ENCODE data around the gene AMZ1.
"Not testable (repeated sequence)": the region's sequence is repeated elsewhere in the genome, so short reads cannot be mapped to it uniquely, and the experiment has no call there.

The AMZ1 gene

DNA sequence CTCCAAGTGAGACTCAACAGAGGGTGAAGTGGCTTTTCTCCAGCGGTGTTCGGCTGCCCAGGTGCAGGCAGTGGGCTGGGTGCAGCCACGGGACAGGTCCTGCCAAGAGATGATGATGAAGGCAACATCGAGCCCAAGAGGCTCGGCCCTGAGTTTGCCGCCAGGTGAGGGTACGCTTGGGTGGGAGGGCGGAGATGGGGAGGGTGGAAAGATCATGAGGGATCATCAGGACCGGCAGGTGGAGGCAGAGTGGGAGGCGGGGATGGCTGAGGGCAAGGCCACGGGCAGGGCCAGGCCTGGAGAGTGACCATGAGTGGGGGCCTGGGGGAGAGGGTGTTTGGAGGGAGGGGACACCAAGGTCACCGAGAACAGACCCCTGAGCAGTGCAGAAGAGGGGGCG lies 17.8 kb upstream of the AMZ1 start:
- no peak for DNase-seq (ENCODE audit: low read depth)

DNA sequence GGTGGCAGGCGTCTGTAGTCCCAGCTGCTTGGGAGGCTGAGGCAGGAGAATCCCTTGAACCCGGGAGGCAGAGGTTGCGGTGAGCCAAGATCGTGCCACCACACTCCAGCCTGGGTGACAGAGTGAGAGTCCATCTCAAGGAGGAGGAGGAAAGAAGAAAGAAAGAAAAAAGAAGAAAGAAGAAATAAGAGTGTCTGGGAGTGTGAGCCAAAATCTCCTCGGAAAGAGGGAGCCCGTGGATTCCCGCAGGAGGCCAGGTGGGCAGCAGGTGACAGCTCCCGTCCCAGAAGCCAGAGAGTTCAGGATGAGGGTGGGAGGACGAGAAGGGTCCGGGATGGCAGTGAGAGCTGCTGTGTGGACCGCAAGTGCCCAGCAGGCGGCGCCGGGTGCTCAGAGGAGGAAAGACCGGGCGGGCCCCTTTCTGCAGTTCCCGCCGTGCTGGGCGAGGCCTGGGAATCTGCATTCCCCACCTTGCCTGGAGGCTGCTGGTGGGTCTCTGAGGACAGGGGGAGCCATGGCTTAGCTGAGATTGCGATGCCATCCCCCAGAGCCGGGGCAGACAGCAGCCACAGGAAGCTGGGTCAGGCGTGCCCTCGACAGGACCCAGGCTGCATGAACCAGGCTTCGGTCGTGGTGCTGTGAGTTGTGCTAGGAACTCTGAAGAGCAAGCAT lies 17.1 kb upstream of the AMZ1 start:
- DNase-seq (ENCODE audit: low read depth) = peak; percentile 20

DNA sequence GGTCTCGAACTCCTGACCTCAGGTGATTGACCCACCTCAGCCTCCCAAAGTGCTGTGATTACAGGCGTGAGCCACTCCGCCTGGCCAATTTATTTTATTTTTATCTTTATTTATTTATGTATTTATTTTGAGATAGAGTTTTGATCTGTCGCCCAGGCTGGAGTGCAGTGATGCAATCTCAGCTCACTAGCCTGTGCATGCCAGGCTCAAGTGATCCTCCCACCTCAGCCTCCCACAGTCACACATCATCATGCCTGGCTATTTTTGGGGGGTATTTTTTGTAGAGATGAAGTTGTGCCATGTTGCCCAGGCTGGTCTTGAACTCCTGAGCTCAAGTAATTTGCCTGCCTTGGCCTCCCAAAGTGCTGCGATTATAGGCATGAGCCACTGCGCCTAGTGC lies 14.8 kb upstream of the AMZ1 start:
- not testable (repeated sequence) for DNase-seq (ENCODE audit: low read depth)

DNA sequence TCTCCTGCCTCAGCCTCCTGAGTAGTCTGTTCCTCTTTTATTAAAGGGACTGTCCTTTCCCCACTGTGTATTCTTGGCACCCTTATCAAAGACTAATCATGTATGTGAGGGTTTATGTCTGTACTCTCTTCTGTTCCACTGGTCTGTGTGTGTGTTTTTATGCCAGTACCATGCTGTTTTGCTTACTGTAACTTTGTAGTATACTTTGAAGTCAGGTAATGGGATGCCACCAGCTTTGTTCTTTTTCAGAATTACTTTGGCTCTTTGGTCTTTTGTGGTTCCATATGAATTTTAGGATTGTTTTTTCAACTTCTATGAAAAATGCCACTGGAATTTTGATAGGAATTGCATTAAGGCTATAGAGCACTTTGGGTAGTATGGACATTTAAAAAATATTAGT lies 14.1 kb upstream of the AMZ1 start:
- DNase-seq (ENCODE audit: low read depth) = no peak

DNA sequence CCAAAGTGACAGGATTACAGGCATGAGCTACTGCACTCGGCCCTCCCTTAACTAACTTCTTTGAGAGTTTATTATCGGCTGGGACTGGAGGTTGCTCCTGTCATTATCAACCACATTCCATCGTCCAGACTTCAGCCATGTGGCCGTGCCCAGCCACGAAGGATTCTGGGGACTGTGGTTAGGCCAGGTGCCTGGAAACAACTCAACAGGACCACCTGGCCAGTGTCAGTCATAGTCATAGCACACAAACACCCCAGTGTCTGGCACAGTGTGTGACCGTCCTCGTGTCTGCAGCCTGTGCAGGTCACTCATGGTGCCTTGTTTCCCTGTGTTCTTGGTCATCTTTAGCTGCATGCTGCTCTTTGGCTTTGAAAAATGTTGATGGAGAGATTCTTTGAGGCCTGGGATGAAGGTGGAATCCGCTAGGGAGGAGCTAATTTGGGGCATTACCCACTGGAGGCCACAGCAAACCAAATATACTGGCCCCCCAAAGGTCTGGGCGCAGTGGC lies 12.7 kb upstream of the AMZ1 start:
- DNase-seq (ENCODE audit: low read depth) = no peak

DNA sequence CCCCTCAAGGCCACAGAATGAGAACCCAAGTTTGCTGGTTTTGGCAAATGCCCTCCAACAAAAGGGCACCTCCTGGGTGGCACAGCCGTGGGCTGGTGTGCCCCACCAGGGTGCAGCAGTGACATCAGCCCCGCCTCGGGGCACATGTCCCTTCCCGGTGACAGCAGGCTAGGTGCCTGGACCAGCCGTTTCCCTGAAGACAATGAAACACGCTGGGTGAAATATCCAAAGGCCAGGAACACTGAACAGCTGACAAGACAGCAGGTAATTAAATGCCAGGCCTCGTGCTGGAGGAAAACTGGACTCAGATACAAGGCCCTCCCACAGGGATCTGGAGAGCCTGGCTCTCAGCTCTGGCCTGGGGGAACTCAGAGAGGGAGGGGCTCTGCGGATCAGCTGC lies 11.4 kb upstream of the AMZ1 start:
- DNase-seq (ENCODE audit: low read depth) = not testable (repeated sequence)

DNA sequence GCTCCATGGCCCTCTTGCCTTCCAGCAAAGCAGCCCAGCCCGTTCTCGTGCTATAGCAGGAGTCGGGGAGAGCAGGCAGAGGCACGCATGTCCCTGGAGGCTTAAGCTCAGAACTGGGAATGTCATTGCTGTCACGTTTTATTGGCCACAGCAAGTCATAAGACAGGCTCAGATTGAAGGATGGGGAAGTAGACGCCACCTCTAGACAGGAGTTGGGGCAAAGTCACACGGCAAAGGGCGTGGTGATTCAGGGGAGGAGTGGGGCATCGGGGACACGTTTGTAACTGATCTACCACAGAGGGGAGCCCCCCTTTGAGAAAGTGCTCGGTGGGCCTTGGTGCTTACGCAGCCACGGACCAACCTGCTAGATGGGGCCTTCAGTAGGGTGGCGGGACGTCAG lies 9.5 kb upstream of the AMZ1 start:
- DNase-seq (ENCODE audit: low read depth) = not testable (repeated sequence)

DNA sequence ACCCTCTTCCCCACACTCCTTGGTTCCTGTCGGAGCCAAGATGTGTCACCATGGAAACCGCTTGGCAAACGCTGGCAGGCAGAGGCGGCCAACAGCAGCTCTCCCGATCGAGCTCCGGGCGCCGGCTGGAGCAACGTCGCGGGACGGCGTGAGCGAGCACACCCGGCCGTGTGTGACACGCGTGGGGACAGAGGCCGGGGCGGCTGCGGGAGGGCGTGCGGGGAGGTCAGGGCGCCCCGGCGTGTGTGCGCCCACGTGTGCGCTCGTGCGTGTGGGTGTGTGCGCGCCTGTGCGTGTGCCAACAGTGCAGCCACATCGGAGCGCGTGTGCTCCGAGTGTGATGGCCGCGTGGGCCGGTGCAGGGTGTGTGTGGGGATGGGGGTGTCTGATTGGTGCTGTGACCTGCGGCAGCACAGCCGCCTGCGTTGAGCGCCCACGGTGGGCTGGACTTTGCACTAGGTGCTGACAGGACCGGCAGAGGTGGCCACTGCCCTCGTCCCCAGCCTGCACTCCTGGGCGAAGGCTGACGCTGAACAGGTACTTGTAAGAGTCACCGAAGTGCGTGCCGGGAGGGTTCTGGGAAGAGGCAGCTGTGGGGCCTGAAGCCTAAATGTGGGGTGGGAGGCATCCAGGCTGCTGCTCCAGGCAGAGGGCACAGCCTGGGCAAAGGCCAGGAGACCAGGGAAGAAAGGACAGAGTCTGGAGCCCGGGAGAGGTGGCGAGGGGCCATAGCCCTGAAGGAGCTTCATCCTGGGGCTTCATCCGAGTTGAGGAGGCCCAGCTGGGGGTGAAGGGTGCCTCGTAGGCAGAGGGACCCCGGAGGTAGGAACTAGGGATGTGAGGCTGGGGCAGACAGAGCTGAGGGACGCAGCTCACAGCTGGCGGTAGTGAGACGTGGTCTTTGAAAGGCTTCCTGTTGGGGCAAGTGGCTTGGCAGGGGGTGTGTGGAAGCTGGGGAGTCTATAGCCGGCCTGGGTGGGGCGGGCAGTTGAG lies 8.6 kb upstream of the AMZ1 start:
- DNase-seq (ENCODE audit: low read depth) = not testable (repeated sequence)

DNA sequence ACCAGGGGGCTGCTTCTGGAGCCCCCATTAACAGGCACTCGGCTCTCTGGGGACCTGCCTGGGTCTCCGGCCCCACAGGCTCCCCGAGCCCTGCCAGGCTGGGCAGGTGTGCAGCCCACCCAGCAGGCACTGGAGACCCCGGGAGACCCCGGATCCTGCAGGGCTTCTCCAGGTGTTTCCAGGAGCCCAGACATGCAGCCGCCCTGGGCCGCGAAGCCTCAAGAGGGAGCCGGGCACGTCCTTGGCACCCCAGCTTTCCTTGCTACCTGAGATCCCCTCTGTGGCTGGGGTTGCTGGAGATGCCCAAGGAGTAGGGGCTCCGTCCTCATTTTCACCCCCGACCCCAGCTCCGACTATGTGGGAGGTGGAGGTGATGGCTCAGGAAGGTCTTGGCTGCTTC lies 7.7 kb upstream of the AMZ1 start:
- no peak for DNase-seq (ENCODE audit: low read depth)

DNA sequence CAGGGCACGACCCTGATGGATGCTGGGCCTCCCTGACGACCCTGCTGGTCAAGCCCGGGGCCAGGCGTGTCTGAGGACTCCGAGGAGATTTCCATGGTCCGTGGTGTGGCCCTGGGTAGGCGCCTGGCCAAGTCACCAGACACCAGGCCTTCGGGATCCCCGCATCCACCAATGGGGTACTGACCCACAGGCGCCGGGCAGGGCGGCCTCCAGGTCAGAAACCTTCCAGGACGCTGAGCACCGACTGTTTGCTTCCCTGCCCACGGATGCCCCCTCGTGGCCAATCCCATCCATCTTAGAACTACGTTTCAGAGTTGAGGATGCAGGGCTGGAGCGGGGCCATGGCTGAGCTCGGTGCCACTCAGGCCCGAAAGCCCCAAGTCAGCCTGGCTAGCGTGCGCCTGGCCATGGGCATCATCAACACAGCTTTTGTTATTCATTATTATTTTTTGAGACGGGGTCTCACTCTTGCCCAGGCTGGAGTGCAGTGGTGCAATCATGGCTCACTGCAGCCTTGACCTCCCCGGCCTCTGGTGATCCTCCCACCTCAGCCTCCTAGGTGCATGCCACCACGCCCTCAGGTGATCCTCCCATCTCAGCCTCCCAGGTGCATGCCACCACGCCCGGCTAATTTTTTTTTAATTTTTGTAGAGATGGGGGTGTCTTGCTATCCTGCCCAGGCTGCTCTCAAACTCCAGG lies 7.1 kb upstream of the AMZ1 start:
- no peak for DNase-seq (ENCODE audit: low read depth)

DNA sequence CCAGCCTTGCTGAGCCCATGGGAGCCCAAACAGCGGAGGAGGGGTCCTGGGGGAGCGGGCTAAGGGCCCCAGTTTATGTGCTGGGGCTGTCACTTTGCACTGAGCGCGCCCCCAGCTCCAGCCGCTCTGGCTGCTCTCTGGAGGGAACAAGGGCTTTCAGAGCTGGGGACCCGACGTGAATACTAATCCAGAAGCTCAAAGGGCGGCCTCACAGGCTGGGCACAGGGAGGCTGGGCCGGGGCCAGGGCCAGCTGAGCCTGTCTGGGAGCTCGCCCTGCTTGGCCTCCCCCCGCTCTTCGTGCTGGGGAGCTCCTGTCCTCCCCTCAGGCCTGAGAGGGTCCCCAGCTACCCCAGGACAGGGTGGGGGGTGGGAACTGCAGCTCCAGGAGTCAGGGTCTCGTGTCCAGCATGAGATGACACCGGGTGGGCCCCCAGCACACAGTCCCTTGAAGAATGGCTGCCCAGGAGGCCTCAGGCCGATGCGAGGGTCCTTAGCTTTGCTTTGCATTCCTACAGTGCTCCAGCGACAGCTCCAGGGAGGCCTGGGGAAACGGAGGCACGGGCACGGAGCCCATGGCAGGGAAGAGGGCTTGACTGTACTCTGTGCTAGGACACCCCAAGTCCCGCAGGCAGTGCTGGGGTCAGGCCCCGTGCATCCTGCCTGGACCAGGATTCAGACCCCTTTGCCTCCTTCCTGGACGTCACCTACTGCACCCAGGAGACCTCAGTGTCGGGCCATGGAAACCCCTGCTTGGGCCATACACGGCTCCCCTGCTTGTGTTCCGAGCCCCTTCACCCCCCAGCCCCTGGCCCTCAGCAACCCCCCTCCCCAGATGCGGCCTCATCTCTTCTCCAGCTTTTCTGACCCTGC lies 5.8 kb upstream of the AMZ1 start:
- DNase-seq (ENCODE audit: low read depth) = no peak

DNA sequence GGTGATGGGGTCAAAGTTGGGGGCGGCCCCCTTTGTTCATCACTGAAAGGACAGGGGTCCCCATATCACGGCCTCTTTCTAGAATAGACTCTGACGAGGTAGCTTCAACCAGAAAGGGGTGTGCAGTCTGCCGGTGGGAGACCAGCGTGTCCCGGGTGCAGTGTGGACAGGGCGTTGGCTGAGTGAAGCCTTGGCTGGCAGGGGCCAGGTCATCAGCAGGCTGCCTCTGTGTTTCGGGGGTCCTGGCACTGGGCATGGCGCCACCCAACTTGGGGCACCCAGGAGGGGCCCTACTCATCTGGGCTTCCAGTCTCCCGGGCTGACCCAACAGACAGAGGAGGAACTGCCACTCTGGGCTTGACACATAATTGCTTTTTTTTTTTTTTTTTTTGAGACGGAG lies 3.5 kb upstream of the AMZ1 start:
- no peak for DNase-seq (ENCODE audit: low read depth)

DNA sequence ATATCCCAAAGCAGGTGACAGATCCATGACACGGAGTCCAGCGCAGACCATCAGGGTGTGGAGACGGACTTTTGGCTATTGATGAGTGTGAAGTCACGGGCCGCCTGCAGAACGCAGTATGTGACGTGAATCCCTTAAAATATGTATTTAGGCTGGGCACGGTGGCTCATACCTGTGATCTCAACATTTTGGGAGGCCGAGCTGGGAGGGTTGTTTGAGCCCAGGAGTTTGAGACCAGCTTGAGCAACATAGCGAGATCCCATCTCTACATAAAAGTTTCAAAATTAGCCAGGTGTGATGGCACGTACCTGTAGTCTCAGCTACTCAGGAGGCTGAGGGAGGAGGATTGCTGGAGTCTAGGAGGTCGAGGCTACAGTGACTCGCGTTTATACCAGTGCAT lies 1.9 kb upstream of the AMZ1 start:
- DNase-seq (ENCODE audit: low read depth) = no peak

DNA sequence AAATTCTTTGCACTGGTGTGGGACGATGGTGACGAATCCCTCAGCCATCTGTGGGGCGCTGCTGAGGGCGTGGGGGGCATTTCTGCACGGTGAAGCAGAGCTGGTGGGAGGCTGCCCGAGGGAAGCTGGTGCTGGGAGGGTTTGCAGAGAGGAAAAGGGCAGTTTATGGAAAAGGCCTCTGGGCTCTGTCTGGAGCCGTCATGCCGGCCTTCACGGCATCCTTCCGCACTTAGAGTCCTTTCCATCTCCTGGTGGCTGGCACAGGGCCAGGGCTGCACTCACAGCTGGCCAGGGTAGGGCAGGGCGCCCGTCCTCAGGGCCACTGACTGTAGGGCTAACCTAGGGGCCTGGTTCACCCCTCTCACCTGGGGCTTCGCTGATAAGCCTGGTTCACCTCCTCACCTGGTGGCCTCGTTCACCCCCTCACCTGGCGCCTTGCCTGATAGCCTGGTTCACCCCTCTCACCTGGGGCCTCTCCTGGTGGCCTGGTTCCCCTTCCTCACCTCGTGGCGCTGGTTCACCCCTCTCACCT lies 598 bp upstream of the AMZ1 start:
- no peak for DNase-seq (ENCODE audit: low read depth)

DNA sequence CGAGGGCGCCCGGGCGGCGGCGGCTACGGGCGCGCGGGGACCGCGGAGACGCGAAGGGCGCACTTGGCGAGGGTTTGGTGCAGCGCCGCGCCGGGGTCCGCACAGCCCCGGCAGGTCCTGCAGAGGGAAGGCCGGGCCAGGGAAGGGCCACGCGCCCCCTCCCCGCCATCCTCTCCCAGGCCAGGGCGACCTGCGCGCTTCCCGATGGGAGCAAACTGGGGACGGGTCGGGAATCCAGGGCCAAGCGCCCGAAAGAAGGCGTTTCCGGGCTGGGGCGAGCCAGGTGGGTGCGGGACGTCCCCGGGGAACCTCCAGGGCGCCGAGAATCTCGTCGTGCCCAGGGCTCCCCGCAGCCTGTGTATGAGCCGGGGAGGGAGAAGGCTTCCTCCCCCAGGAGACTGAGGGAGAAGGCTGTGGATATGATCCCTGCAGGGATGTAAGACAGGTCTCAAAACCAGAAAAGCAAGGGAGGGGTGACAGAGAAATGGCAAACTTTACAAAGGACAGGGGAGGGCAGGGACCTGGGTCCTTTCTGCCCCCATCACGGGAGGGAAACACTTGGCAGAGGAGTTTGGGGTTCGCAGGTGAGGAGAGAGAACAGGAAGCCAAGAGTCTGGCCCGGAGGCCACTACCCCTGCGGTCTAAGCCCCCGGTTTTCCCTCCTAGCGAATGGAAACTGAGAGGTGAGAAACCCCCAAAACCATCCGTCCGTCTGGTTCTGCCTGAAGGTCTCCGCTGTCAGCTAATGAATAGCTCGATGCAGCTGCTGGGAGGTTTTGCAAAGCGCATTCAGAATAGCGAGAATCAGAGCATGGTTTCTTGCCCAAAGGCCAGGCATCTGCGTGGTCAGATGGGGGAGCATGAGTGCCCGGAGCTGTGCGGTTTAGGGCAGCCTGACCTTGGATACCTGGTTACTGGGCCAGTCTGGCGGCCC lies 674 bp downstream of the AMZ1 start:
- DNase-seq (ENCODE audit: low read depth) = no peak

DNA sequence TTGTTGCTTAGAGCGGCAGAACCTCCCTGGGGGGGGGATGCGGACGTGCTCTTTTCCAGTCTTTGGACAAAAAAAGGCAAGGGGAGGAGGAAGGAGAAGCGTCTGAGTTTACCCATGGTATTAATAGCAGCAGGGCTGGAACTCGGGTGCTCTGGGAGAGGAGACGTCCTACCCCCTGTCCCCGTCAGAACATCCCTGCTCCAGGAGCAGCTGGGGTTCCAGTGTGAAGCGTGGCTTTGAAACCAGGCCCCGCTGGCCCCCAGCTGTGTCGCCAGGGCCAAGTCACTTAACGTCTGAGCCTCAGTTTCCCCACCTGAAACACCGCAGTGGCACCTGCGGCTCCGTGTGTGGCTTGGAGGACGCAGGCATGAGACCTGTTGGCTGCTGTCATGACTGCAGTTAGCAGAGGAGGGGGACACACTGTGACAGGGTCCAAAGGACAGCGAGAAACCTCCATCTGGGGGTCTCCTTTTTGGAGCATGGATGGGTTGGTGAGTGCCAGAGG lies 1.4 kb downstream of the AMZ1 start:
- DNase-seq (ENCODE audit: low read depth) = no peak

DNA sequence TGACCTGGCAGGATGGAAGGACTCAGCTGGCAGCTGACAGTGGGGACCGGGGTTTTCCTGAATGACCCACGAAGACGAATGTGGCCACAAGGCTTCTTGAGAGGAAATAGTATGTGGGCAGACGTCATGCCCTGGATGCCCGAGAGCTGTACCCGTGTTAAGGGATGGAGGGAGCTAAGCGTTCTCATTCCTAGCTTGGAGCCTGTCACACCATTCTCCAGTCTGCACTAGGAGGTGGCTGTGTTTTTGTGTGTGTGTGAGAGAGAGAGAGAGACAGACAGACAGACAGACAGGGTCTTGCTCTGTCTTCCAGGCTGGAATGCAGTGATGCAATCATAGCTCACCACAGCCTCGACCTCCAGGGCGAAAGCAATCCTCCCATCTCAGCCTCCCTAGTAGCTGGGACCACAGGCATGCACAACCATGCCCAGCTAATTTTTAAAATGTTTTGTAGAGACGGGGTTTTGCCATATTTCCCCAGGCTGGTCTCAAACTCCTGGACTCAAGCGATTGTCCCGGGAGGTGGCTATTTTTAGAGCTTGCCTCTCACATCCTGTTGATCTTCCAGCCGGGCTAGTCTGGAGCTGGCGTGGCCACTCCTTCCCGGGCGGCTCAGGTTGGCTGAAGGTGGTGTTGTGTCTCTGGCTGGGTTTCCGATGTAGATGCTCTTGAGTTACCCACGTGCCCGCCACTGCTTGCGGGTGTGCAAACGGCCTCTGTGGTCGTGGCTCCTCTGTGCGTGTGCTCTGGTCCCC lies 2.1 kb downstream of the AMZ1 start:
- no peak for DNase-seq (ENCODE audit: low read depth)

DNA sequence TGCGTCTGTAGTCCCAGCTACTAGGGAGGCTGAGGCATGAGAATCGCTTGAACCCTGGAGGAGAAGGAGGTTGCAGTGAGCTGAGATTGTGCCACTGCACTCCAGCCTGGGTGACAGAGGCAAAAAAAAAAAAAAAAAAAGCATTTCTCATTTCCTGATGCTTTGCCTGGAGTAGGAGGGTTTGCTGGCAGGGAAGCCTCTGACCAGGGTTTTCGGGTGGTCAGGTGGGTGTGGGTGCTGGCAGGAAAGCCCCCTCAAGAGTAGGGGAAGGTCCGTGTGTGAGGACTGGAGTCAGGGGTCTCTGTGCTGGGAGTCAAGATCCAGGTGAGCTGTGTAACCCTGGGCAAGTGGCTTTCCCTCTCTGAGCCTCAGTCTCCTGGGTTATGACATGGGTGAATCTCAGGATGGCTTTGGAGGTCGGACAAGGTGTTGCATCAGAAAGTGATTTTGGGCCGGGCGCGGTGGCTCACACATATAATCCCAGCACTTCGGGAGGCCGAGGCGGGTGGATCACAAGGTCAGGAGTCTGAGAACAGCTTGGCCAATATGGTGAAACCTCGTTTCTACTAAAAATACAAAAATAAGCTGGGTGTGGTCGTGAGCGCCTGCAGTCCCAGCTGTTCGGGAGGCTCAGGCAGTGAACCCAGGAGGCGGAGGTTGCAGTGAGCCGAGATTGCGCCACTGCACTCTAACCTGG lies 3.2 kb downstream of the AMZ1 start:
- no peak for DNase-seq (ENCODE audit: low read depth)

Measured in T-helper 22 cell (primary cell).